Fibroblast of villous mesenchyme (primary cell): ENCODE data around the gene GSG1L2. TPM values are rescaled to one million over a fixed set of nuclear protein-coding genes. Genes with fewer than 3 reads are reported as not detected.

Source experiments
- total RNA-seq: library from RNA; depleted of rRNA; stranded (reverse); fragments of >200 nt; gene quantifications from 2 replicates; pipeline ENCODE4 v1.2.3, GENCODE V29; 2012

Gene GSG1L2
- total RNA-seq, 1 donor = not detected

Other genes starting within 250 kb of the GSG1L2 start
- gene STX8, start 246.3 kb downstream of the GSG1L2 start, total RNA-seq = 91.1 and 114 TPM in 2 replicates
- gene CFAP52, start 245.4 kb downstream of the GSG1L2 start, total RNA-seq = 0.43 TPM in 1 of 2 replicates, not detected in the other
- gene USP43, start 176.6 kb downstream of the GSG1L2 start, total RNA-seq = not detected in 2 replicates
- gene DHRS7C, start 30.5 kb downstream of the GSG1L2 start, total RNA-seq = not detected in 2 replicates
- gene GLP2R, start 3.8 kb upstream of the GSG1L2 start, total RNA-seq = 0.32 and 0.43 TPM in 2 replicates
- not detected in 2 replicates for gene RCVRN, start 83.2 kb upstream of the GSG1L2 start, total RNA-seq